NCI-H345 treated with DMSO at 0.1 percent for 48 hours (cell line): ENCODE results near the gene CENPE.

Experiments used
- DNase-seq: peaks from one replicate; lab custom pipeline; 2025; ENCODE audit not compliant: unreplicated experiment; lab: John Stamatoyannopoulos, UW

The CENPE gene

GRCh38 chr4:103079621-103080020 lies 118.5 kb downstream of the CENPE start:
- no peak for DNase-seq

- no peak for DNase-seq
Measured at GRCh38 chr4:103076747-103077347, 121.3 kb downstream of the CENPE start, which contains the start of gene SLC9B2. Gene SLC9B2 (minus strand): TSS chr4:103076761. CDS start chr4:103067550, 9,211 bp downstream.

GRCh38 chr4:103075894-103076746 lies 122.0 kb downstream of the CENPE start:
- peak; percentile 40 for DNase-seq

- no peak for DNase-seq
Measured at GRCh38 chr4:103075435-103075893, 122.7 kb downstream of the CENPE start.

GRCh38 chr4:103074744-103075434 lies 123.3 kb downstream of the CENPE start:
- DNase-seq, result no peak

GRCh38 chr4:103073792-103074438 lies 124.2 kb downstream of the CENPE start:
- DNase-seq, result no peak

- DNase-seq, result no peak
Measured at GRCh38 chr4:103067841-103068547, 130.1 kb downstream of the CENPE start.

GRCh38 chr4:103060453-103061148 lies 137.5 kb downstream of the CENPE start:
- DNase-seq, result no peak
